Activated T-helper 1 cell treated with anti-CD3 and anti-CD28 coated beads, Interleukin-12 subunit alpha, Interleukin-12 subunit beta, Interleukin-2, Interleukin-4 antibody, amounts not matched to agents 30 ng/mL and 10 ng/mL and 1 ng/mL, durations not matched to agents 14 hours and 24 hours and 36 hours (primary cell): ENCODE data around the gene SPHK2. TPM values are rescaled to one million over a fixed set of nuclear protein-coding genes. Genes with fewer than 3 reads are reported as not detected.

ENCODE experiments used
- DNase-seq: peaks from one replicate; pipeline ENCODE4 v3.0.0; 2021; ENCODE audit warnings: low spot score
- H3K27ac Mint-ChIP-seq: one replicate; pipeline ENCODE4 v1.8.0; 2021; ENCODE audit warnings: mild to moderate bottlenecking, mixed read lengths
- H3K27me3 Mint-ChIP-seq: one replicate; pipeline ENCODE4 v1.8.0; 2022; ENCODE audit warnings: mild to moderate bottlenecking, moderate library complexity, mixed read lengths; ENCODE audit not compliant: insufficient read depth
- H3K36me3 Mint-ChIP-seq: one replicate; pipeline ENCODE4 v1.8.0; 2021; ENCODE audit warnings: low read depth, mixed read lengths
- H3K4me1 Mint-ChIP-seq: one replicate; pipeline ENCODE4 v1.8.0; 2021; ENCODE audit warnings: low read depth, mixed read lengths
- H3K4me3 Mint-ChIP-seq: one replicate; pipeline ENCODE4 v1.8.0; 2021; ENCODE audit warnings: mild to moderate bottlenecking, moderate library complexity, mixed read lengths
- H3K9me3 Mint-ChIP-seq: one replicate; pipeline ENCODE4 v1.8.0; 2021; ENCODE audit warnings: mixed read lengths
- intact Hi-C: fragments of 100-400 bp; cut with micrococcal nuclease; formaldehyde crosslinking; loops from one replicate; pipeline ENCODE4 v1.15.1; 2024
- total RNA-seq: library from RNA; stranded (reverse); gene quantifications from 2 replicates; pipeline ENCODE4 v1.2.3, GENCODE V29; 2022

SPHK2 gene
- total RNA-seq, 1 donor from 2014 or later, result 44.1 TPM

GRCh38 chr19:48611872-48612271, 7.4 kb upstream of the SPHK2 start:
- H3K4me3 Mint-ChIP-seq, result no peak overlapping the region
- DNase-seq, result no peak
- H3K4me1 Mint-ChIP-seq, result peaks cover 8% of the 10 kb centered on the region
- no peaks in the 10 kb centered on the region for H3K9me3 Mint-ChIP-seq
- H3K36me3 Mint-ChIP-seq, result peaks cover 21% of the 10 kb centered on the region
- no peaks in the 10 kb centered on the region for H3K27me3 Mint-ChIP-seq
- no peak overlapping the region for H3K27ac Mint-ChIP-seq
- intact Hi-C loops, result no loop called here

DNA sequence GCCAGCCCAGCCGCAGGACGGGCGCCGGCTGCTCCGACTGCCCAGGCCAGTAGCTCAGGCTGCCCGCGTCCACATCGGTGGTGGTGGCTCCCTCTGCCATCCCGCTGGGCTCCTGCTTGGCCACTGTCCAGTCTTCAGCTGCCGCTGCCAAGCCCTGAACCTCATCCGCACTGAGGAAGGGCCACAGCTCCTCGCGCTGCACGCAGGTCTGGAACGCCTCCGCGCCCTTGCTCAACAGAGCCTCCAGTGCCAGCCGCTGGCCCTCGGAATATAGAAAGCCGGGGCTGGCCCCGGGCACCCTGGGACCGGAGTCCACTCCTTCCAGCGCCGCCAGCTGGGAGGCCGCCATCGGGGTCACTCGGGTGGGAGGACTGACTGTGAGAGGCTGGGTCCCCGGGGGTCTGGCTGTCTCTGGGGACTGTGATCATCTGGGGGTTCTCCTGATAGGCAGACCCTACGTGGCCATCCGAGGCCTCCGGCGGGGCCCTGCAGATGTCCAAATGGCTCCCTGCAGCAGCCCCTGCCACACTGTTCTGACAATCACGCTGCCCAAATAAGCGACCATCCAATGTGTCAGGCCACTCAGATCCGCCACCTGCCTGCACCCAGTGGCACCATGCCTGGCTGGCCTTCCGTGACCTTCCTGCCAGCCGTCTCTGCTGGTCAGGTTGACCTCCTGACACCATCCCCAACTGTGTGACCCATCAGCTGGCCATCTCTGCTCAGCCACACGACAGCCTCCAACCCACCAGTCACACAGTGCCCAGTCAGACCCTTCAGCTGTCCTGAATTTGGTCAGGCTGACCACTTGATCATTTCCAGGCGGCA, 6.1 kb upstream of the SPHK2 start:
- Mint-ChIP-seq H3K36me3 (peaks cover 35% of the 10 kb centered on the region), H3K27me3 (no peaks in the 10 kb centered on the region), H3K9me3 (no peaks in the 10 kb centered on the region), H3K27ac (no peak overlapping the region), H3K4me3 (no peak overlapping the region), H3K4me1 (peaks cover 18% of the 10 kb centered on the region)
- intact Hi-C loops, result no loop called here
- DNase-seq, result no peak

DNA sequence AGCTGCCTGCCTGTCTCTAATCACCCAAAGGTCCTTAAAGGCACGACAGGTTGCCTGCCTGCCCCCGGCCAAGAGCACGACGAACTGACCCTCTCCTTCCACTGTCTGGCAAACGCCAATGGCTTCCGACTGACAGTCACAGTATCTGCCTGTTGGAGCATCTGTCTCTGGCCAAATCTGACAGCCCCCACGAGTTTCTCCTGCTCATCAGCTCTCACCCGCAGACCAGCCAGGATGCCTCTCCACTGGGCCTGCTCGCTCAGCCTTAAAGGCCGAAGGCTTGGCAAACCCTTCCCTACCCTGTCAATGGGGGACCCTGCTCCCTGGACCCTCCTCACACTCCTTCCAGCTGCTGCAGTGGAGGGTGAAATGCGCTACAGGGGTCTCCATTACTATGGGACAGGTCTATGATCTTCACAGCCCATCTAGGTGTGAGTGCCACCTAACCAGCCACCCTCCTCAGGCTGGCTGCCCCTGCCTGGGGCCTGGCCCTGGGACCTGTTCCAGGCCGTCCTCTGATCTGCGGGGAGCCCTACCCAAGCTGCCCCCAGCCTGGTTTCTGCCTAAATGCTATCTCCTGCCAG, 5.4 kb upstream of the SPHK2 start:
- no peaks in the 10 kb centered on the region for H3K27me3 Mint-ChIP-seq
- no peak overlapping the region for H3K27ac Mint-ChIP-seq
- H3K4me1 Mint-ChIP-seq, result peaks cover 23% of the 10 kb centered on the region
- intact Hi-C loops, result no loop called here
- DNase-seq, result no peak
- no peaks in the 10 kb centered on the region for H3K9me3 Mint-ChIP-seq
- peaks cover 40% of the 10 kb centered on the region for H3K36me3 Mint-ChIP-seq
- H3K4me3 Mint-ChIP-seq, result no peak overlapping the region

DNA sequence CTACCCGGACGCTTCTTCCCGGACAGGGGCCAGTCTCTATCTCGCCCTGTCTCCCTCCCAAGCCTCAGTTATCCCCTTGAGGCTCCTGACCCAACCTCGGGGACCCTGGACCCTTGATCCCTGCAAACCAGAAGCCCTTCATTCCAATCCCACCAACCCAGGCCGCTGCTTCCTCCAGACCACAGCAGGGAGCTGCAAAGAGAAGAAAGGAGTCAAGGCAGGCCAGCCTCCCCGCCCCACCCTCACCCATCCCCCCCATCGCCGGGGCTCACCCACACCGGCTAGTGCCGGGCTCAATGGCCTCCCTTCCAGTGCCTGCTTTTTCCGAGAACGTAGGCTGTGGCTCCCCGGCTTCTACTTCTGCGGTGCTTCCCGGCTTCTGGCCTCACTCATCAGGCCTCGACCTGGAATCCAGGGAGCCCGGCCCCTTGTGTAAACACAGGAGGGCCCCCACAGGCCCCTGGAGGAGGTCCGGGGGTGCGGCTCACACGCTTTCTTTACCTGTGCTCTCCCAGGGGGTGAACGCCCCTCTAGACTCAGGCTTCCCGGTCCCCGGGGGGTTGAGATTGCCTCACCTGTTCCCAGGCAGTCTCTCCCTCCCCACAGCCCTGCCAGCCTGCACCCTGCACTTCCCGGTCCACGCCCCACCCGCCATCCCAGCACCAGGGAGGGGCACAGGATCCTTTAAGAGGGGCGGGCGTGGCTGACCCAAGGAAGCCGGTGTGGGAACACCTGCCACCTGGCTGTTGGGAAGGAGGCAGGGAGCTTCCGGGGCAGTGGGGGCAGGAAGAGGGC, 4.7 kb upstream of the SPHK2 start, which contains the start of gene FAM83E:
Gene FAM83E (minus strand): TSS at position 641 of the 795 bp plus-strand sequence. CDS start 1,704 bp downstream, outside the sequence.
- H3K4me1 Mint-ChIP-seq, result peaks cover 27% of the 10 kb centered on the region
- peak within 1 kb of the TSS; percentile 61 for H3K27ac Mint-ChIP-seq
- intact Hi-C loops, result no loop called here
- no peak for DNase-seq
- H3K9me3 Mint-ChIP-seq, result no peaks in the 10 kb centered on the region
- H3K36me3 Mint-ChIP-seq, result peaks cover 42% of the 10 kb centered on the region
- H3K4me3 Mint-ChIP-seq, result peak within 1 kb of the TSS; percentile 99
- no peaks in the 10 kb centered on the region for H3K27me3 Mint-ChIP-seq

DNA sequence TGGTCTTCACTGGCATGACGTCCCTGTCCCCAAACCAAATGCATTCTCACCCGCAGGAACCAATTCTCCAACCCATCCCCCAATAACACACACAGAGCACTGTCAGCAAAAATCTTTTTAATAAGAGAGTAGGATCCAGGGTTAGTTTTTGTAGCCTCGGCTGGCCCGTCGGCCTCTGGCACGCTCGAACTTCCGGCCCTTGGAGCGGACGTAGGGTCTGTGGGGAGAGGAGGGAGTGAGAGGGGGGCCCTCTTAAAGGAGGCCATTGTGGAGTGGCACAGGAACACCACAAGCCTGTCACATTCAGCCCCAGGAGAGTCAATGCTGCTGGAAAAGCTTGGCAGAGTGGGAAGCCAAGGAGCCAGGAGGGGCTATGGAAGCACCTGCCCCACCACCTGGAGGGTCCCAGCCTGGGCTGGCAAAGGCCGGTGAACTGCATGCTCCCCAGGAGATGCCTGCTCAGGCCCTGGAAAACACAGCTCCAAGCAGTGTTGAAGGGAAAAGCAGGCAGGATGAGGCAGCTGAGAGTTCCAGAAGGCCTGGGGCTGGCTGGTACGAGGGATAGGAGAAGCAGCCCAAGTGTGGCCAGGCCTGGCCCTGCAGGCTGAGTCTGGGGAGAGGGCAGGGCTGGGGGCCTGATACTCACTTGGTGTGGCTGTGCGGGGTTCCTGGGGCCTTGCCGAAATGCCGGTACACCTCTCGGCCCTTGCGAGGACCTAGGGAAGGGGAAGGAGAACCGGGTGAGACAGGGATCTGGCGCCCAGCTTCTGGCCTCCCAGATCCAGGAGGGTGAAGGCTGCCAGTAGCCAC, 3.9 kb upstream of the SPHK2 start:
- DNase-seq, result no peak
- Mint-ChIP-seq H3K27me3 (no peaks in the 10 kb centered on the region), H3K36me3 (peaks cover 44% of the 10 kb centered on the region), H3K4me3 (peak overlapping the region; percentile 99), H3K9me3 (no peaks in the 10 kb centered on the region), H3K4me1 (peaks cover 35% of the 10 kb centered on the region), H3K27ac (peak overlapping the region; percentile 61)
- intact Hi-C loops, result no loop called here

GRCh38 chr19:48616041-48616436, 3.3 kb upstream of the SPHK2 start:
- Mint-ChIP-seq H3K4me3 (peak overlapping the region; percentile 99), H3K27ac (peak overlapping the region; percentile 55), H3K9me3 (no peaks in the 10 kb centered on the region), H3K27me3 (no peaks in the 10 kb centered on the region), H3K36me3 (peaks cover 44% of the 10 kb centered on the region), H3K4me1 (peaks cover 35% of the 10 kb centered on the region)
- DNase-seq, result no peak
- intact Hi-C loops, result no loop called here

- Mint-ChIP-seq H3K27me3 (no peaks in the 10 kb centered on the region), H3K36me3 (peaks cover 47% of the 10 kb centered on the region), H3K9me3 (no peaks in the 10 kb centered on the region), H3K4me3 (peak overlapping the region; percentile 99), H3K27ac (peak overlapping the region; percentile 100), H3K4me1 (peaks cover 35% of the 10 kb centered on the region)
- intact Hi-C loops, result no loop called here
- no peak for DNase-seq
These were observed 2.7 kb upstream of the SPHK2 start for GRCh38 chr19:48616491-48617056.

DNA sequence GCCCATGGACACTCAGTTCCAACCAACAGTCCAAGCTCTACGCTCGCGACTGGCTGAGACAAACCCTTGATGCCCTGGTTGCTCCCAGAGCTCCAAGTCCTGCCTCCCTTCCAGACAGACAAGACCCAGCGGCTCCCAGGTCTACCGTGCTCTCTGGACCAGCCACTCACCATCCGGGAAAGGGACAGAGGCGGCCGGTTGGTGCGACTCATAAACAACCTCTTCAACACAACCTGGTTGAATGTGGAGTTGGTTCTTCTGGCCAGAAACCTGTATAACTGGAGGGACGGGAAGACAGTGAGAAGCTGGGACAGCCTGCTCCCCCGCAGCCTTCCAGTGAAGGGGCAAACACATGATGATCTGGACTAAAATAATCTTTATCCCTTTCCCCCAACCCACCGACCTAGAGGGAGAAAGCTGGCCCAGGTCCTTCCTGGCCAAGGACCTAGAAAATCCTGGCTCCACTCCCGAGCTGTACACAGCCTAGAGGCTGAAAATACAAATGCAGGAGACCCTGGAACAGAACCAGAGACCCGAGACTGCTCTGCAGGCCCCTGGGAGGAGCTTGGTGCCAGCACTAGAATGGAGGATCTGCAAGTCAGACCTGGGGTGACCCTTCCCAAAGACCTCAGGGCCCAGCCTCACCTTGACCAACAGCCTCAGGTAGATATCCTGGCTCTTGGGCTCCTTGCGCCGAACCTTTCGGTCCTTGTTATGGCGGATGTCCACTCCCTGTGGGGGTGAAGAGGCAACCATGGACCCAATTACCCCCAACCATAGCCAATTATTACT, 2.0 kb upstream of the SPHK2 start:
- H3K4me1 Mint-ChIP-seq, result peaks cover 37% of the 10 kb centered on the region
- no peaks in the 10 kb centered on the region for H3K9me3 Mint-ChIP-seq
- H3K4me3 Mint-ChIP-seq, result peak overlapping the region; percentile 99
- peaks cover 51% of the 10 kb centered on the region for H3K36me3 Mint-ChIP-seq
- DNase-seq, result no peak
- H3K27me3 Mint-ChIP-seq, result no peaks in the 10 kb centered on the region
- H3K27ac Mint-ChIP-seq, result peak overlapping the region; percentile 100
- intact Hi-C loops, result no loop called here

DNA sequence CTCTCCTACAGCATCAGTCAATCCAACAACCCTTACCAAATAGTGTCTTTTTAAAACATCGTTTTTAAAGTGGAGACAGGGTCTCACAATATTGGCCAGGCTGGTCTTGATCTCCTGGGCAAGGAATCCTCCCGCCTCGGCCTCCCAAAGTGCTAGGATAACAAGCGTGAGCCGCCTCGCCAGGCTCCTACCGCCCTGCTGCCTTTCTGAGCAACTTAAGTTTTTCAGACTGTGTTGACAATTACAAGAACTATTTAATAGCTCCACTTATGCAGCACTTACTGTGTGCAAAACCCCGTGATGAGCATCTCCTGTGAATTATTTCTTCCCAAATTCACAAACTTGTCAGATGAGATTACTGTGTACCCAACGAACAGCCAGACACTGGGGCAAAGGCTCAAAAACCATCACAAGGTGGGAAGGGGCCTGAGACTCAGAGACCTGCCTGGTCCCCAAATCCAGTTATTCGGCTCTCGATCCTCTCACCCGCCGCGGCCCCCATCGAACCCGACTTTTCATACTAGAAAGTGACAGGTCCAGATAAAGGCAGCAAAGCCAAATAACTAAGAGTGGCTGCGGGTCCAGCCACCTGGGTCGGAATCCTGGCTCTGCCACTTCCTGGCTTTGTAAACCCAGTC, 909 bp upstream of the SPHK2 start:
- Mint-ChIP-seq H3K27me3 (no peaks in the 10 kb centered on the region), H3K9me3 (no peaks in the 10 kb centered on the region), H3K36me3 (peaks cover 56% of the 10 kb centered on the region), H3K4me1 (peaks cover 43% of the 10 kb centered on the region), H3K4me3 (peak overlapping the region; percentile 99), H3K27ac (peak overlapping the region; percentile 100)
- intact Hi-C loops, result no loop called here
- no peak for DNase-seq

GRCh38 chr19:48619692-48620585, 633 bp downstream of the SPHK2 start:
- Mint-ChIP-seq H3K27ac (peak overlapping the region; percentile 100), H3K4me3 (peak overlapping the region; percentile 99), H3K36me3 (peaks cover 59% of the 10 kb centered on the region), H3K27me3 (no peaks in the 10 kb centered on the region), H3K9me3 (no peaks in the 10 kb centered on the region), H3K4me1 (peaks cover 51% of the 10 kb centered on the region)
- intact Hi-C loops, result loop anchor here (1.0 to 5.0 kb wide), 7 partner anchors 17 to 1022 kb away; partner anchors contain the start of genes CYTH2, DBP, GRWD1 and RRAS
- no peak for DNase-seq
